Measurements from ENCODE around the gene SCGN.

- no peak for TF ChIP-seq CTCF (IDR thresholded peaks at IDR 0.05)
- no peak for TF ChIP-seq TCF7L2 (IDR thresholded peaks at IDR 0.05; ENCODE audit: low read depth, low read length)
- no peak for TF ChIP-seq REST (IDR thresholded peaks at IDR 0.05; ENCODE audit: insufficient read depth in 1 of 2, low read depth in 2 of 2, low read length in 1 of 2)
- no peak for TF ChIP-seq POLR2AphosphoS5 (IDR thresholded peaks at IDR 0.05; ENCODE audit: low read depth, low read length)
- TF ChIP-seq SIN3A (IDR thresholded peaks at IDR 0.05; ENCODE audit: borderline replicate concordance, insufficient read depth, low read depth, low read length) = no peak
Measured at GRCh38 chr6:25649611-25650010, 2.4 kb upstream of the SCGN start.
